Hepatocyte (in vitro differentiated cells): ENCODE data around the gene CLMP.

Experiments used
- EZH2 ChIP-seq: fragments of 200-600 bp; sonication (generic); IDR thresholded peaks from 2 replicates; pipeline ENCODE4 v1.6.1; 2016; ENCODE audit warnings: antibody characterized with exemption, mild to moderate bottlenecking, borderline replicate concordance
- EZH2phosphoT487 ChIP-seq: fragments of 200-600 bp; sonication (generic); IDR thresholded peaks from one replicate; pipeline ENCODE4 v1.6.1; 2018; ENCODE audit warnings: antibody characterized with exemption, mild to moderate bottlenecking, low read depth, moderate library complexity; ENCODE audit not compliant: unreplicated experiment, severe bottlenecking
- TF ChIP-seq, protein P1 (sequence below): fragments of 200-600 bp; sonication (generic); IDR thresholded peaks from 2 replicates; pipeline ENCODE4 v1.5.1; 2016; ENCODE audit warnings: antibody characterized with exemption, mild to moderate bottlenecking; ENCODE audit not compliant: poor library complexity

- TF ChIP-seq, protein P1, sequence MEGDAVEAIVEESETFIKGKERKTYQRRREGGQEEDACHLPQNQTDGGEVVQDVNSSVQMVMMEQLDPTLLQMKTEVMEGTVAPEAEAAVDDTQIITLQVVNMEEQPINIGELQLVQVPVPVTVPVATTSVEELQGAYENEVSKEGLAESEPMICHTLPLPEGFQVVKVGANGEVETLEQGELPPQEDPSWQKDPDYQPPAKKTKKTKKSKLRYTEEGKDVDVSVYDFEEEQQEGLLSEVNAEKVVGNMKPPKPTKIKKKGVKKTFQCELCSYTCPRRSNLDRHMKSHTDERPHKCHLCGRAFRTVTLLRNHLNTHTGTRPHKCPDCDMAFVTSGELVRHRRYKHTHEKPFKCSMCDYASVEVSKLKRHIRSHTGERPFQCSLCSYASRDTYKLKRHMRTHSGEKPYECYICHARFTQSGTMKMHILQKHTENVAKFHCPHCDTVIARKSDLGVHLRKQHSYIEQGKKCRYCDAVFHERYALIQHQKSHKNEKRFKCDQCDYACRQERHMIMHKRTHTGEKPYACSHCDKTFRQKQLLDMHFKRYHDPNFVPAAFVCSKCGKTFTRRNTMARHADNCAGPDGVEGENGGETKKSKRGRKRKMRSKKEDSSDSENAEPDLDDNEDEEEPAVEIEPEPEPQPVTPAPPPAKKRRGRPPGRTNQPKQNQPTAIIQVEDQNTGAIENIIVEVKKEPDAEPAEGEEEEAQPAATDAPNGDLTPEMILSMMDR: no peak
- TF ChIP-seq EZH2 (no peak), EZH2phosphoT487 (no peak)
These were observed 26.8 kb downstream of the CLMP start for GRCh38 chr11:123168241-123168640.
